ENCODE measurements around the gene APBA3. TPM values are rescaled to one million over a fixed set of nuclear protein-coding genes. Genes with fewer than 3 reads are reported as not detected.

APBA3 gene
- total RNA-seq, 4 donors from 2014 or later = 12.9 to 26.5 (median 22.7) TPM

DNA sequence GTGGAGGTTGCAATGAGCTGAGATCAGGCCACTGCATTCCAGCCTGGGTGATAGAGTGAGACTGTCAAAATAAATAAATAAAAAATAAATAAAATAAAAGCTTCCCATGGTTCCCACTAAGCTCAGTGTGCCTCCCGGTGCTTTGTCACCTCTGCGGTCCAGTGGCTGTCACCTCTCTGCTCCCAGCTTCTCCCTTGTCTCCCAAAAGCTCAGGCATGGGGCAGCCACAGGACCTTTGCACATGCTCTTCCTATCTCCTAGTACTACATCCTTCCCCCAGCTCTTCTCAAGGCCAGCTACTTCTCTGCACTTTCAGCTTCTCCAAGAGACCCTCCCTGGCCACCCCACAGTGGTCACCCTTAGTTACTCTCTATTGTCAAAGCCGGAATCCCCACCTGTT lies 32.3 kb upstream of the APBA3 start:
- Histone ChIP-seq H3K27ac (no peak overlapping the region), H3K4me1 (no peaks in the 10 kb centered on the region), H3K36me3 (no peaks in the 10 kb centered on the region), H3K4me3 (no peak overlapping the region), H3K27me3 (peaks cover 0 to 43% (median 0%) of the 10 kb centered on the region in 4 donors), H3K9me3 (no peaks in the 10 kb centered on the region)
- TF ChIP-seq, protein P1, sequence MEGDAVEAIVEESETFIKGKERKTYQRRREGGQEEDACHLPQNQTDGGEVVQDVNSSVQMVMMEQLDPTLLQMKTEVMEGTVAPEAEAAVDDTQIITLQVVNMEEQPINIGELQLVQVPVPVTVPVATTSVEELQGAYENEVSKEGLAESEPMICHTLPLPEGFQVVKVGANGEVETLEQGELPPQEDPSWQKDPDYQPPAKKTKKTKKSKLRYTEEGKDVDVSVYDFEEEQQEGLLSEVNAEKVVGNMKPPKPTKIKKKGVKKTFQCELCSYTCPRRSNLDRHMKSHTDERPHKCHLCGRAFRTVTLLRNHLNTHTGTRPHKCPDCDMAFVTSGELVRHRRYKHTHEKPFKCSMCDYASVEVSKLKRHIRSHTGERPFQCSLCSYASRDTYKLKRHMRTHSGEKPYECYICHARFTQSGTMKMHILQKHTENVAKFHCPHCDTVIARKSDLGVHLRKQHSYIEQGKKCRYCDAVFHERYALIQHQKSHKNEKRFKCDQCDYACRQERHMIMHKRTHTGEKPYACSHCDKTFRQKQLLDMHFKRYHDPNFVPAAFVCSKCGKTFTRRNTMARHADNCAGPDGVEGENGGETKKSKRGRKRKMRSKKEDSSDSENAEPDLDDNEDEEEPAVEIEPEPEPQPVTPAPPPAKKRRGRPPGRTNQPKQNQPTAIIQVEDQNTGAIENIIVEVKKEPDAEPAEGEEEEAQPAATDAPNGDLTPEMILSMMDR (IDR thresholded peaks at IDR 0.05) = no peak
- no peak for TF ChIP-seq POLR2A (IDR thresholded peaks at IDR 0.05)
- no peak for DNase-seq
- intact Hi-C loops (cut with DNase I) = no loop called here
- 81% methylated on average over 3 of the region's 3 CpGs for WGBS, 2 donors

- intact Hi-C loops (cut with DNase I) = no loop called here
- TF ChIP-seq, protein P1 (IDR thresholded peaks at IDR 0.05) = no peak
- TF ChIP-seq POLR2A (IDR thresholded peaks at IDR 0.05) = no peak
- no peak for DNase-seq
- Histone ChIP-seq H3K27me3 (peaks cover 0 to 32% (median 0%) of the 10 kb centered on the region in 4 donors), H3K27ac (no peak overlapping the region), H3K36me3 (no peaks in the 10 kb centered on the region), H3K4me1 (no peaks in the 10 kb centered on the region), H3K4me3 (no peak overlapping the region), H3K9me3 (no peaks in the 10 kb centered on the region)
- 59 to 69% methylated on average over 3 of the region's 3 CpGs for WGBS, 2 donors
These were observed 30.6 kb upstream of the APBA3 start for GRCh38 chr19:3792114-3792513.

DNA sequence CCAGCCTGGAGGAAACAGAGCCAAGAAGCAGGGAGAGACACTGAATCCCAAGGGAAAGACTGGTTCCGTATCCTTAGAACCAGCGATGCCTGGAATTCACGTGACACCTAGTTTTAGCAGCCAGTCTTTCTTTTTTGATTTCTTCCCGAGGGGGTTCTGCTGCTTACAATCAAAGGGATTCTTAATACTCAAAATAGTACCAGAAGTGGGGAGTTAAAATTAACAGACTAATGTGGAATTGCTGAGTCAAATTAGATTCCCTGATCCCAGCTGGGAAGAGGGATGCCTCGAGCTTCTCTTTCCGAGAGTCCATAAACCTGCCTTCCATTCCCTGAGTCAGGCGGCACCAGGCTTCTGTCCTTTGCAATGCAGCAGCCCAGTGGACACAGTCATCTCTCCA lies 29.4 kb upstream of the APBA3 start:
- Histone ChIP-seq H3K36me3 (no peaks in the 10 kb centered on the region), H3K27ac (no peak overlapping the region), H3K4me3 (no peak overlapping the region), H3K4me1 (peaks cover 0 to 2% (median under 1%) of the 10 kb centered on the region in 3 donors), H3K27me3 (peaks cover 0 to 37% (median 0%) of the 10 kb centered on the region in 4 donors), H3K9me3 (no peaks in the 10 kb centered on the region)
- TF ChIP-seq, protein P1 (IDR thresholded peaks at IDR 0.05) = no peak
- TF ChIP-seq POLR2A (IDR thresholded peaks at IDR 0.05) = no peak
- intact Hi-C loops (cut with DNase I) = no loop called here
- 84 to 86% methylated on average over 7 of the region's 7 CpGs for WGBS, 2 donors
- no peak for DNase-seq

DNA sequence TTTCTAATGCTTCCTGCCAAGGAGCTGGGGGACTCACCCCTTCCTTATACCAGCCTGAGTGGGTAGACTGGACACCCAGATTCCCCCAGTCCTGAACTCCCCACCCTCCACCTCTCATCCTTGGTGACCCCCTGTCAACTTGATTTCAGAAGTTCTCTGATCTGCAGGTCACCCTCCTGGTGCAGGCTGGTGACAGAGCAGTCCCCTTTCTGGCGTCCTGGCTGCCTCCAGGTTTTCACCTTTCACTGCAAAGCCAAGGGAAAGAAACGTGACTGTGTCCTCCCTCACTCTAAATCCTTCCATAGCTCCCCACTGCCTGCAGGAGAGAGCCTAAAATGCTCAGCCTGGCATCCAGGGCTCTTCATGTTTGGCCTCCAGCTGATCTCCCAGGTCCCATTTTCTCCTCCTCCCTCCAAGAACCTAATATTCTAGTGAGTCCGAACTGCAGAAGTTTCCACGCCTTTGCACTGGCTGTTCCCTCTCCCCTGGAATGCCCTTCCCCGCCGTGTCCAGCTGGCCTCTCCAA lies 28.8 kb upstream of the APBA3 start:
- Histone ChIP-seq H3K27me3 (peaks cover 0 to 44% (median 0%) of the 10 kb centered on the region in 4 donors), H3K36me3 (no peaks in the 10 kb centered on the region), H3K27ac (no peak overlapping the region), H3K4me1 (peaks cover 6 to 9% (median 7%) of the 10 kb centered on the region in 3 donors), H3K4me3 (no peak overlapping the region), H3K9me3 (no peaks in the 10 kb centered on the region)
- no peak for DNase-seq
- intact Hi-C loops (cut with DNase I) = no loop called here
- whole genome bisulfite sequencing, 2 donors = 69 to 95% methylated on average over 4 of the region's 6 CpGs
- TF ChIP-seq, protein P1 (IDR thresholded peaks at IDR 0.05) = no peak
- TF ChIP-seq POLR2A (IDR thresholded peaks at IDR 0.05) = no peak

- H3K27me3 ChIP-seq = peaks cover 0 to 55% (median 0%) of the 10 kb centered on the region in 4 donors
- no peak overlapping the region for H3K27ac ChIP-seq
- intact Hi-C loops (cut with DNase I) = no loop called here
- H3K9me3 ChIP-seq = no peaks in the 10 kb centered on the region
- H3K4me1 ChIP-seq = peaks cover 6 to 16% (median 12%) of the 10 kb centered on the region in 3 donors
- DNase-seq = no peak
- no peaks in the 10 kb centered on the region for H3K36me3 ChIP-seq
- 43 to 50% methylated on average over 12 to 14 of the region's 16 CpGs for WGBS, 2 donors
- no peak overlapping the region for H3K4me3 ChIP-seq
- TF ChIP-seq, protein P1 (IDR thresholded peaks at IDR 0.05) = no peak
- TF ChIP-seq POLR2A (IDR thresholded peaks at IDR 0.05) = no peak
These were observed 27.7 kb upstream of the APBA3 start for GRCh38 chr19:3788996-3789778.
